OCI-LY1 (cell line): ENCODE results near the gene LAPTM5.
A peak's percentile ranks its signal among the peaks of the same experiment; 100 is the strongest.

Experiments used
- CTCF ChIP-seq: fragments of 200-600 bp; sonication (generic), shearing (Covaris generic); IDR thresholded peaks from 2 replicates; pipeline ENCODE4 v1.5.1; 2017; ENCODE audit warnings: mild to moderate bottlenecking, antibody characterized with exemption, low read length, moderate library complexity, mixed read lengths
- EZH2 ChIP-seq: fragments of 200-600 bp; sonication (generic), shearing (Covaris generic); IDR thresholded peaks from 2 replicates; pipeline ENCODE4 v1.8.0; 2017; ENCODE audit warnings: borderline replicate concordance, mixed run types, mild to moderate bottlenecking, antibody characterized with exemption, low read length, moderate library complexity, mixed read lengths

- peak; percentile 26; the same call in 1 of the 2 replicates for TF ChIP-seq CTCF
- no peak for TF ChIP-seq EZH2
Observed at GRCh38 chr1:30777904-30778153, 20.3 kb upstream of the LAPTM5 start.
